Left lung (tissue), 10 donors: ENCODE data around the gene ATP13A3. TPM values are rescaled to one million over a fixed set of nuclear protein-coding genes. Genes with fewer than 3 reads are reported as not detected.

Experiments
- ATAC-seq: fragments of 200-7000 bp; cut with Tn5 transposase; one replicate; pipeline ENCODE4 v1.9.1; 2020; ENCODE audit warnings: moderate library complexity
- DNase-seq, 4 donors: peaks; one replicate each; pipeline ENCODE4 v3.0.0-alpha.2; 2013 to 2020
- H3K27ac ChIP-seq, 2 donors: fragments of 200-600 bp; sonication (generic) in 1 of 2; one replicate each; pipeline versions ENCODE4 v1.5.0 to v1.8.0; 2020 to 2021
- H3K27me3 ChIP-seq, 2 donors: fragments of 200-600 bp; sonication (generic) in 1 of 2; one replicate each; pipeline versions ENCODE4 v1.5.0 to v1.8.0; 2020 to 2021
- H3K36me3 ChIP-seq, 2 donors: fragments of 200-600 bp; sonication (generic) in 1 of 2; one replicate each; pipeline versions ENCODE4 v1.5.0 to v1.8.0; 2020 to 2021
- H3K4me1 ChIP-seq, 2 donors: fragments of 200-600 bp; one replicate each; pipeline ENCODE4 v1.8.0; 2021
- H3K4me3 ChIP-seq, 2 donors: fragments of 200-600 bp; sonication (generic) in 1 of 2; one replicate each; pipeline versions ENCODE4 v1.5.0 to v1.8.0; 2020 to 2021; ENCODE audit warnings: mild to moderate bottlenecking in 1 of 2
- H3K9me3 ChIP-seq, 2 donors: fragments of 200-600 bp; sonication (generic) in 1 of 2; one replicate each; pipeline versions ENCODE4 v1.5.0 to v1.8.0; 2020 to 2021
- intact Hi-C, 2 donors: fragments of 100-400 bp; cut with DNase I; formaldehyde crosslinking; loops; one replicate each; pipeline versions ENCODE4 v1.11.2 to v1.14.2; 2022
- polyA plus RNA-seq, 6 donors: library from polyadenylated mRNA; unstranded; fragments of 120-200 nt; gene quantifications; one replicate each; pipeline ENCODE4 v1.2.1, GENCODE V29; 2013; ENCODE audit not compliant: insufficient read length in 6 of 6
- total RNA-seq, 2 donors: library from RNA; stranded (reverse); fragmentation: NEBNext Ultra II Directional; extraction: Animal tissue kit (Norgen Biotek cat#: 25700); gene quantifications; one replicate each; pipeline ENCODE4 v1.2.1, GENCODE V29; 2021
- TF ChIP-seq, protein P1 (sequence below), 2 donors: fragments of 200-600 bp; sonication (generic) in 1 of 2; IDR thresholded peaks; one replicate each; pipeline versions ENCODE4 v1.5.0 to v1.8.0; 2021; ENCODE audit warnings: antibody characterized with exemption in 2 of 2
- donor health status: DM: no; HTN: yes; CAD: no.
- donor health status: DM: no; HTN: no; CAD: no.

Gene ATP13A3
- total and polyA plus RNA-seq, 8 donors: 52.0 to 123 (median 59.5) TPM

DNA sequence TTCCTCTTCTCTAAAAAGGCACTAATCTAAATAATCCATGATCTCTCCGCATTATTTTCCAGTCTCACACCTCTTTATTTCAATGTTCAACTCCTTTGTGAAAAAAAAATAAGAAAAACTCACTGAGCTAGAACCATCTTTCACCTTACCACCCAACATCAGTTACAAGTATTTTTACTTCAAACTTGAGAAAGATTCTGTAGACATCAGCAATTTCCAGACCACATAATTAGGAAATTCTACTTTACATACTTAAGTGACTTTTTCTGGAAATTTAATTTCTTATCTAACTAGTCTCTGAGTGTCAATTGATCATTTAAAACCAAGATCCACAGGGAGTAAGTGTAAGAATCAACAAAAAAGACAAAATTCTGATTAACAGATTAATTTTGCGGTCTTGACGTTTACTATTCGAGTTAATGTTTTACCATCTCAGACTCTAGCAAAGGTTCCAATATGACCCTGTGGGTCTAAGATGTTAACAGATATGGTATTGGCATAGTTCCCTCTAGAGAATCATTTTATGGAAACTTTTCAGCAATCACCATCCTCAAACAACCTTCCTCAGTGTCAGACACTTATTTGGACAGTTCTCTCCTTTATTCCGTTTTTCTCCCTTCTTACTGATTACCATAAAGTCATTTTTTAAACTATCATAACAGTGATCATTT lies 5.1 kb downstream of the ATP13A3 start:
- no peak for ATAC-seq
- intact Hi-C loops: no loop called here

DNA sequence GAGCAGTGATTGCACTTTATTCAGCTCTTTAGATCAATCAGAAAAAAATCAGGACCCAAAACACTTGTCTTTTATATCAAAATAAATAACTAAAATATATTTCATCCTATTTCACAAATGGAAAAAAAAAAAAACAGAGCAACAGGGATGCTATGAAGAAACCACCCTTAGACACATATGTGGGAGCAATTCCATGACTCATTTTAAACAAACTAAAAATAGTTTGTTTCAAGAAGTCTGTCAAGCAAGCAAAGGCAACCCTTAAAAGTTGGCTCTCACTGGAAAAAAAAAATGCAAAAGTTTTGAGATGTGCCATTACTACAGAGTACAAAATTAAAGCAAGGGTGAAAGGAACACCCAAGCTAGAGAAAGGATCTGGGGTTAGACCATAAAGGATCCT lies 5.7 kb downstream of the ATP13A3 start:
- Histone ChIP-seq H3K9me3 (no peaks in the 10 kb centered on the region), H3K4me1 (peaks cover 9 to 79% of the 10 kb centered on the region in 2 donors), H3K27ac (peak overlapping the region in 1 of 2 donors; percentile 43), H3K4me3 (no peak overlapping the region), H3K27me3 (no peaks in the 10 kb centered on the region), H3K36me3 (peaks cover 0 to 13% of the 10 kb centered on the region in 2 donors)
- DNase-seq (no peak), ATAC-seq (peak; percentile 55)
- TF ChIP-seq, protein P1, sequence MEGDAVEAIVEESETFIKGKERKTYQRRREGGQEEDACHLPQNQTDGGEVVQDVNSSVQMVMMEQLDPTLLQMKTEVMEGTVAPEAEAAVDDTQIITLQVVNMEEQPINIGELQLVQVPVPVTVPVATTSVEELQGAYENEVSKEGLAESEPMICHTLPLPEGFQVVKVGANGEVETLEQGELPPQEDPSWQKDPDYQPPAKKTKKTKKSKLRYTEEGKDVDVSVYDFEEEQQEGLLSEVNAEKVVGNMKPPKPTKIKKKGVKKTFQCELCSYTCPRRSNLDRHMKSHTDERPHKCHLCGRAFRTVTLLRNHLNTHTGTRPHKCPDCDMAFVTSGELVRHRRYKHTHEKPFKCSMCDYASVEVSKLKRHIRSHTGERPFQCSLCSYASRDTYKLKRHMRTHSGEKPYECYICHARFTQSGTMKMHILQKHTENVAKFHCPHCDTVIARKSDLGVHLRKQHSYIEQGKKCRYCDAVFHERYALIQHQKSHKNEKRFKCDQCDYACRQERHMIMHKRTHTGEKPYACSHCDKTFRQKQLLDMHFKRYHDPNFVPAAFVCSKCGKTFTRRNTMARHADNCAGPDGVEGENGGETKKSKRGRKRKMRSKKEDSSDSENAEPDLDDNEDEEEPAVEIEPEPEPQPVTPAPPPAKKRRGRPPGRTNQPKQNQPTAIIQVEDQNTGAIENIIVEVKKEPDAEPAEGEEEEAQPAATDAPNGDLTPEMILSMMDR (IDR thresholded peaks at IDR 0.05): no peak
- intact Hi-C loops: no loop called here

More for the DNA sequence above, 5.1 kb downstream of the ATP13A3 start:
- Histone ChIP-seq H3K4me3 (no peak overlapping the region), H3K36me3 (peaks cover 0 to 13% of the 10 kb centered on the region in 2 donors), H3K4me1 (peaks cover 9 to 74% of the 10 kb centered on the region in 2 donors), H3K9me3 (no peaks in the 10 kb centered on the region), H3K27me3 (no peaks in the 10 kb centered on the region), H3K27ac (peak overlapping the region in 1 of 2 donors; percentile 43)
- TF ChIP-seq, protein P1 (IDR thresholded peaks at IDR 0.05): no peak
- DNase-seq: no peak

- Histone ChIP-seq H3K27ac (no peak overlapping the region), H3K9me3 (no peaks in the 10 kb centered on the region), H3K4me3 (no peak overlapping the region), H3K4me1 (peaks cover 9 to 60% of the 10 kb centered on the region in 2 donors), H3K36me3 (peaks cover 0 to 7% of the 10 kb centered on the region in 2 donors), H3K27me3 (no peaks in the 10 kb centered on the region)
- no peak for DNase-seq
- ATAC-seq: no peak
- intact Hi-C loops: no loop called here
- TF ChIP-seq, protein P1 (IDR thresholded peaks at IDR 0.05): no peak
These were observed 10.0 kb downstream of the ATP13A3 start for GRCh38 chr3:194476784-194477183.

DNA sequence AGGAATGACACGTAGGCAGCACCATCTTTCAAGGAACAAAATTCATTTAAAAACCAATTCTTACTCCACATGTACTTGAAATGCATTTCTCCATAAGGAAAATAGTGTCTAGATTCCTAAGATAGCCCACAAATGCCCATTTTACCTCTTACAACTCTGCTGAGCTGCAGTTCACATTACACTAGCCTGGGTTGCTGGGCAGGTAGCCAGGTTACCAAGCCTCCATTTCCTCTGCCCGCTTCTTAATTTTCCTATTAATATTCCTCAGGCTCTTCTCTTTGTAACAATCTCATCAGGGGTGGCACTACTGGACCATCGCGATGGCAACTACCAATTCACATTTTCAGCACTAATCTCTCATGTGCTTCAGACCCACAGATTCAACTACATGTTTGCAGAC lies 10.8 kb downstream of the ATP13A3 start:
- ATAC-seq (no peak), DNase-seq (no peak)
- H3K27ac ChIP-seq: no peak overlapping the region

More for the DNA sequence above, 10.8 kb downstream of the ATP13A3 start:
- H3K27me3 ChIP-seq: no peaks in the 10 kb centered on the region
- H3K36me3 ChIP-seq: peaks cover 0 to 7% of the 10 kb centered on the region in 2 donors
- H3K9me3 ChIP-seq: no peaks in the 10 kb centered on the region
- H3K4me3 ChIP-seq: no peak overlapping the region
- peaks cover 6 to 55% of the 10 kb centered on the region in 2 donors for H3K4me1 ChIP-seq
- intact Hi-C loops: no loop called here
- TF ChIP-seq, protein P1 (IDR thresholded peaks at IDR 0.05): no peak
